Mesothelial cell of epicardium (in vitro differentiated cells): ENCODE data around the gene LDHB. TPM values are rescaled to one million over a fixed set of nuclear protein-coding genes. Genes with fewer than 3 reads are reported as not detected.

Experiments used
- DNase-seq, 2 experiments: peaks; one replicate each; pipeline ENCODE4 v3.0.0; 2021; ENCODE audit warnings: low spot score in 2 of 2; ENCODE audit not compliant: unreplicated experiment in 2 of 2
- H3K27ac Mint-ChIP-seq: 2 replicates; pipeline ENCODE4 v1.8.0; 2021; ENCODE audit warnings: mixed read lengths
- H3K27me3 Mint-ChIP-seq: 2 replicates; pipeline ENCODE4 v1.8.0; 2021; ENCODE audit warnings: low read depth, mixed read lengths
- H3K36me3 Mint-ChIP-seq: 2 replicates; pipeline ENCODE4 v1.8.0; 2021; ENCODE audit warnings: mixed read lengths
- H3K4me1 Mint-ChIP-seq: 2 replicates; pipeline ENCODE4 v1.8.0; 2021; ENCODE audit warnings: mixed read lengths
- H3K4me3 Mint-ChIP-seq: 2 replicates; pipeline ENCODE4 v1.8.0; 2021; ENCODE audit warnings: mild to moderate bottlenecking, moderate library complexity, mixed read lengths
- H3K9me3 Mint-ChIP-seq: 2 replicates; pipeline ENCODE4 v1.8.0; 2021; ENCODE audit warnings: mixed read lengths
- total RNA-seq: library from RNA; stranded (reverse); gene quantifications from 3 replicates; pipeline ENCODE4 v1.2.1, GENCODE V29; 2021
- TF ChIP-seq, protein P1 (sequence below): fragments of 200-600 bp; sonication (generic); IDR thresholded peaks from one replicate; pipeline ENCODE4 v1.5.0; 2021; ENCODE audit warnings: antibody characterized with exemption; ENCODE audit not compliant: unreplicated experiment

The LDHB gene
- total RNA-seq, 1 donor from 2014 or later = 508 TPM

DNA sequence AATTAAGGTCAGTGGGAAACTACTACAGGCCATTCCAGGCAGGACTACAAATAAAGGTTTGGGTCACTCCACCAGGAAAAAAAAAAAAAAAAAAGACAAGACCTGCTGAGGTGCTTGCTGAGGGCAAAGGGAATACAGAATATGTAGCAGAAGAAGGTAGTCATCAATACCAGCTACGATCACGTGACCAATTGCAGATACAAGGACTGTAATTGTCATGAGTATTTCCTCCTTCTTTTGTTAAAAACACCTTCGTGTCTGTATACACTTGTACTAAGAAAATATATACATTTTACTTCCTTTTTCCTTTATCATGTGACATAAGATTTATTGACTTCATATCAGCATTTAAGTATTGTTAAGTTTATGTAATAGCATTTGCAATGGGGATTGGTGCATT is 72.2 kb downstream of the LDHB start:
- Mint-ChIP-seq H3K4me1 (no peaks in the 10 kb centered on the region), H3K4me3 (no peak overlapping the region), H3K27ac (no peak overlapping the region), H3K27me3 (peaks cover 8% of the 10 kb centered on the region), H3K36me3 (no peaks in the 10 kb centered on the region), H3K9me3 (no peaks in the 10 kb centered on the region)
- no peak for DNase-seq
- TF ChIP-seq, protein P1, sequence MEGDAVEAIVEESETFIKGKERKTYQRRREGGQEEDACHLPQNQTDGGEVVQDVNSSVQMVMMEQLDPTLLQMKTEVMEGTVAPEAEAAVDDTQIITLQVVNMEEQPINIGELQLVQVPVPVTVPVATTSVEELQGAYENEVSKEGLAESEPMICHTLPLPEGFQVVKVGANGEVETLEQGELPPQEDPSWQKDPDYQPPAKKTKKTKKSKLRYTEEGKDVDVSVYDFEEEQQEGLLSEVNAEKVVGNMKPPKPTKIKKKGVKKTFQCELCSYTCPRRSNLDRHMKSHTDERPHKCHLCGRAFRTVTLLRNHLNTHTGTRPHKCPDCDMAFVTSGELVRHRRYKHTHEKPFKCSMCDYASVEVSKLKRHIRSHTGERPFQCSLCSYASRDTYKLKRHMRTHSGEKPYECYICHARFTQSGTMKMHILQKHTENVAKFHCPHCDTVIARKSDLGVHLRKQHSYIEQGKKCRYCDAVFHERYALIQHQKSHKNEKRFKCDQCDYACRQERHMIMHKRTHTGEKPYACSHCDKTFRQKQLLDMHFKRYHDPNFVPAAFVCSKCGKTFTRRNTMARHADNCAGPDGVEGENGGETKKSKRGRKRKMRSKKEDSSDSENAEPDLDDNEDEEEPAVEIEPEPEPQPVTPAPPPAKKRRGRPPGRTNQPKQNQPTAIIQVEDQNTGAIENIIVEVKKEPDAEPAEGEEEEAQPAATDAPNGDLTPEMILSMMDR = no peak

Other genes starting within 250 kb of the LDHB start
- 12.2 to 13.4 TPM (median 13.1 TPM) in 3 replicates for gene PYROXD1, start 220.2 kb downstream of the LDHB start, total RNA-seq
- 15.7 to 17.8 TPM (median 17.4 TPM) in 3 replicates for gene RECQL, start 156.2 kb downstream of the LDHB start, total RNA-seq
- gene GOLT1B, start 156.1 kb downstream of the LDHB start, total RNA-seq = 29.2 to 30.7 TPM (median 29.6 TPM) in 3 replicates
- gene SPX, start 131.5 kb downstream of the LDHB start, total RNA-seq = not detected in 3 replicates
- gene GYS2, start 53.0 kb downstream of the LDHB start, total RNA-seq = not detected in 3 replicates
- 2.9 to 3.9 TPM (median 3.6 TPM) in 3 replicates for gene KCNJ8, start 116.9 kb upstream of the LDHB start, total RNA-seq